Stimulated activated CD8-positive, alpha-beta memory T cell treated with anti-CD3 and anti-CD28 coated beads, Interleukin-12 subunit alpha, Interleukin-12 subunit beta, amount 100 ng/mL, for 4 hours (primary cell): ENCODE data around the gene DAPL1.

Source experiments
- DNase-seq: peaks from one replicate; pipeline ENCODE4 v3.0.0-alpha.2; 2020; ENCODE audit warnings: low read depth

DAPL1 gene

GRCh38 chr2:158795195-158795924 lies at the start of gene DAPL1:
DAPL1 (plus strand) TSS chr2:158795317; CDS start chr2:158795373, 56 bp downstream.
- DNase-seq, result no peak

- DNase-seq, result no peak
Measured at GRCh38 chr2:158745866-158746382, 49.2 kb upstream of the DAPL1 start.

GRCh38 chr2:158746488-158746887 lies 48.6 kb upstream of the DAPL1 start:
- DNase-seq, result no peak

GRCh38 chr2:158747281-158747680 lies 47.8 kb upstream of the DAPL1 start:
- no peak for DNase-seq

GRCh38 chr2:158748926-158749590 lies 46.1 kb upstream of the DAPL1 start:
- no peak for DNase-seq

- no peak for DNase-seq
Measured at GRCh38 chr2:158750458-158751125, 44.5 kb upstream of the DAPL1 start.

- DNase-seq, result no peak
Measured at GRCh38 chr2:158753641-158754611, 41.2 kb upstream of the DAPL1 start.

- DNase-seq, result no peak
Measured at GRCh38 chr2:158755310-158756087, 39.6 kb upstream of the DAPL1 start.

- DNase-seq, result no peak
Measured at GRCh38 chr2:158756331-158756730, 38.8 kb upstream of the DAPL1 start.

- DNase-seq, result no peak
Measured at GRCh38 chr2:158756976-158757375, 38.1 kb upstream of the DAPL1 start.

- DNase-seq, result no peak
Measured at GRCh38 chr2:158760887-158761286, 34.2 kb upstream of the DAPL1 start.

- no peak for DNase-seq
Measured at GRCh38 chr2:158761621-158762020, 33.5 kb upstream of the DAPL1 start.

GRCh38 chr2:158762336-158762735 lies 32.8 kb upstream of the DAPL1 start:
- DNase-seq, result no peak

- DNase-seq, result no peak
Measured at GRCh38 chr2:158766524-158766923, 28.6 kb upstream of the DAPL1 start.

GRCh38 chr2:158772306-158773078 lies 22.6 kb upstream of the DAPL1 start:
- no peak for DNase-seq

- no peak for DNase-seq
Measured at GRCh38 chr2:158773121-158773520, 22.0 kb upstream of the DAPL1 start.

GRCh38 chr2:158774681-158775080 lies 20.4 kb upstream of the DAPL1 start:
- DNase-seq, result no peak

GRCh38 chr2:158775273-158776027 lies 19.7 kb upstream of the DAPL1 start:
- no peak for DNase-seq

GRCh38 chr2:158776231-158776630 lies 18.9 kb upstream of the DAPL1 start:
- no peak for DNase-seq
